Eye (tissue), 1 donor: ENCODE results near the gene PPFIA1.
"Not testable (repeated sequence)": the region's sequence is repeated elsewhere in the genome, so short reads cannot be mapped to it uniquely, and the experiment has no call there.

Experiments used
- DNase-seq: peaks from one replicate; pipeline ENCODE4 v3.0.0-alpha.2; 2015

The PPFIA1 gene

GRCh38 chr11:70252844-70253243 is 17.6 kb upstream of the PPFIA1 start:
- DNase-seq = no peak

GRCh38 chr11:70255477-70256116 is 14.9 kb upstream of the PPFIA1 start:
- DNase-seq = no peak

DNA sequence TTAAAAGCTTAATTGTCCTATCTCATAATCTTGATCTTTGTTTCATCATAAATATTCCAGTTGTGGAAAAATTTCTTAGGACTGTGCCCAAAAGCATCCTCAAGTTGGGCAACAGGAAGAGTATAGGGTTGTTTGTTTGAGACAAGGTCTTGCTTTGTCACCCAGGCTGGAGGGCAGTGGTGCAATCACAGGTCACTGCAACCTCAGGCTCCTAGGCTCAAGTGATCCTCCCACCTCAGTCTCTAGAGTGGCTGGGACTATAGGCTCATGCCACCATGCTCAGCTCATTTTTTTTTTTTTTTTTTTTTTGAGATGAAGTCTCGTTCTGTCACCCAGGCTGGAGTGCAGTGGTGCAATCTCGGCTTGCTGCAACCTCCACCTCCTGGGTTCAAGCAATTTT is 11.4 kb upstream of the PPFIA1 start:
- not testable (repeated sequence) for DNase-seq

DNA sequence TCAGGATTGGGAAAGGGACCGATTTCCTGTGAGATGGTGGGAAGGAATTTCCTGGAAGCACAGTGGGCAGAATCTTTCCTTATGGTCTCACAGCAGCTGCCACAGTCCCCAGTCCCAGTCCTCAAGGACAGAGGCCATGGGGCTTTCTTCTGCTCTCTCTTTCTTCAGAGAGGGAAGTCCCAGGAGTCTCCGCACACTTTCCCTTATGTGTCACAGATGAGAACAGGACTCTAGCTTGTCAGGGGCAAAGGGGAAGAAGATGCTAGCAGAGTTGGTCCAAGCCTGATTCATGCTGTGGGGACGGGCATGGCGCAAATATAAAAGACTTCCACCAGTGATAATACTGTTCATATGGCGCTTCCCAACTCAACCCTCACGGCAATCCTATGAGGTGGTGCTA is 7.5 kb upstream of the PPFIA1 start:
- no peak for DNase-seq

DNA sequence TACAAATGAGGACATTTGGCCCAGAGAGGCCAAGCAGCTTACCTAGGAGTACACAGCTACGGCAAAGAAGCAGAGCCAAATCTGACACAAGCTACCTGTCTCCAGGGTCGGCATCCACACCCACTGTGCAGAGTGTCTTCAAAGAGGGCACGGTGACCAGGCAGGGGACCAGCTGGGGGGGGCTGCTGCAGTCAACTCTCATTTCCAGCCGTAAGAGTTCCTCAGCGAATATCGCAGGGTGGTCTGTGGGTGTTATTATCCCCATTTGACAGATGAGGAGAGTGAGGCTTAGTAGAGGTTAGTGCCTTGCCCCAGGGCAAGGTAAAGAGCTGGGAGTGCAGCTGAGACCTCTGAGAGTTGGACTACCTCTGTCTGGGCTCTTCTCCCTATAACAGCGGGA is 7.1 kb upstream of the PPFIA1 start:
- no peak for DNase-seq

DNA sequence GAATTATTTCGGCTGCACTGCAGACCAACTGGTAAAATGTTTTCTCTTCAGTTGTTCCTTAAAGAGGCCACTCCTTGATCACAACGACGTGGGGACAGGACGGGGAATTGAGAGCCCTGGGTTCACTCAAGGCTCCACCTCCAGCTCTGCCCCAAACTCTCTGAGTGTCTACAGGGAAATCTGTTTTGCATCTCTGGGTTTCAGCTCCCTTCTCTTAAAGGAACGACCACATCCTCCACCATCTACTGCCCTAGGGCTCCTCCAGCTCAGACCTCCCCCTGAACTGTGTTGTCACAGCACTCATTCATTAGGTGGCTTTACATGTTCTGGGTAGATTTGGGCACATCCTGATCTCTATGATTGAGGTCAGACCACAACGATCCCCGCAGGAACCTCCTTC is 5.1 kb upstream of the PPFIA1 start:
- DNase-seq = no peak

DNA sequence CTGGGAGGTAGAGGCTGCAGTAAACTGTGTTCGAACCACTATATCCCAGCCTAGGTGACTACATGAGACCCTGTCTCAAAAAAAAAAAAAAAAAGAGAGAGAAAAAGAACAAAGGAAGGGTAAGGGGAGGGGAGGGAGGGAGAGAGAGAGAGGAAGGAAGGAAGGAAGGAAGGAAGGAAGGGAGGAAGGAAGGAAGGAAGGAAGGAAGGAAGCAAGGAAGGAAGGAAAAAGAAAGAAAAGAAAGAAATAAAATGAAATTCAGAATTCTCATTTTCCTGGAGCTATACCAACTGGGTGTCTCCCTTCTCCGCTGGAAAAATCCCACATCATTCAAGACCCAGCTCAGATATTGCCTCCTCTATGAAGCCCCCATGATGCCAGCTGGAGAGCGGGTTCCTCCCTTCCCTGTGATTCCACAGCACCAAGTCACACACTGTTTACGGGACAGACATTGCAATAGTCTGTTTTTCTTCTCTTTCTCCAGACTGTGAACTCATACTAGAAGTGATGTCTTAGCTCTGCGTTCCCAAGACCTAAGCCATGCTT is 3.0 kb upstream of the PPFIA1 start:
- DNase-seq = no peak

DNA sequence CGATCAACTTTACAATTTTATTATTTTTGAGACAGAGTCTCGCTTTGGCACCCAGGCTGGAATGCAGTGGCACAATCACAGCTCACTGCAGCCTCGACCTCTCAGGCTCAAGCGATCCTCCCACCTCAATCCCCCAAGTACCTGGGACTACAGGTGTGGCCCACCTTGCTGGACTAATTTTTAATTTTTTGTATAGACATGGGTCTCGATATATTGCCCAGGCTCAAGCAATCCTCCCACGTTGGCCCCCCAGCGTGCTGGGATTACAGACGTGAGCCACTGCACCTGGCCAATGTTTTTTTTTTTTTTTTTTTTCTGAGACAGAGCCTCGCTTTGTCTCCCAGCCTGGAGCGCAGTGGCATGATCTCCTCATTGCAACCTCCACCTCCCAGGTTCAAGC is 2.0 kb upstream of the PPFIA1 start:
- no peak for DNase-seq

DNA sequence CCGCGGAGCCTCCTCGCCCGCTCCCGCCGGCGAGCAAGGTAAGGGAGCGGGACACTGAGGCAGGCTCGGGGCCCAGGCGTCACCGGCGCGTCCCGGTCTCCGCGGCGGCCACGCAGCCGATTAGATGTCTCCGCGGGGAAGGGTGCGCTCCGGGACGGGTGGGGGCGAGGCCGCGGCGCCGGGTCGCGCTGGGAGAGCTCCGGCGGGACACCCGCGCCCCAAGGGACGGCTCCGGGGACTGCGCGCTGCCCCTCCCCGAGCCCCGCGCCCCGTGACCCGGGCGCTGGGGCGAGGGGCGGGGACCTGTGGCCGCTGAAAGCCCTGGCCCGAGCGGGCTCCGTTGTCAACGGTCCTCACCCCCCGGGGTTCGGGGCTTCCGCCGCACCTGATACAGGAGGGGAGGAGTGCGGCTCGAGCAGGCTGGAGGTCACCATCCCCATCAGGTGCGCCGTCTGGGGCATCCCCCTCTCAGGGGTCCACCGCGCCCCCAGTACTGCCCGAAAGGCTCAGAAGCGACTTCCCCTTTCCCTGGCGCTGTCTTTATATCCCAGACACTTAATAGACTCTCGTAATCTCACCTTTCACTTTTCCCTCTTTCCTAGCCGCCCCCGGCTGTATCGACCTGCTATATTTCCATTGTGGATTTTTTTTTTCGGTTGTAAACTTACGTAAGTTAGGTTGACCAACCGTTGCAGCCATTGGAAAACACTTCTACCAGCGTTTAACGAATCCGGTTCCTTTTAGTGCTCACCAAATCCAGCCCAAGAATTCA is 573 bp downstream of the PPFIA1 start:
- DNase-seq = peak; percentile 60

DNA sequence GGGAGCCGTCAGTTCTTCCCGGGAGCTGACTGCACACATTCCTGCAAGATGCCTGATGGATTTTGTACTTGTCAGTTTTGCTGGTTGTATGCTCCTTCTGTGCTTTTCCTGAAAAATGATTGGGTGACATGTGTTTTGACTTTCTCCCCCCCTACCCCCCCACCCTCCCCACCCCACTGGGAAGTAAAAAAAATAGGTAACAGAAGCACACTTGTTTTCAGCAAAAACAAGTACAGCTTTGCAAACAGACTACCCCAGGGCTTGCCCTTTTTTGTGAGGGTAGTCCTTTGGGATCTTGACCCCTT is 1.1 kb downstream of the PPFIA1 start:
- no peak for DNase-seq

- DNase-seq = no peak
Observed at GRCh38 chr11:70272009-70272408, 1.5 kb downstream of the PPFIA1 start.

GRCh38 chr11:70278994-70279393 is 8.5 kb downstream of the PPFIA1 start:
- no peak for DNase-seq

GRCh38 chr11:70281156-70281609 is 10.7 kb downstream of the PPFIA1 start:
- no peak for DNase-seq

DNA sequence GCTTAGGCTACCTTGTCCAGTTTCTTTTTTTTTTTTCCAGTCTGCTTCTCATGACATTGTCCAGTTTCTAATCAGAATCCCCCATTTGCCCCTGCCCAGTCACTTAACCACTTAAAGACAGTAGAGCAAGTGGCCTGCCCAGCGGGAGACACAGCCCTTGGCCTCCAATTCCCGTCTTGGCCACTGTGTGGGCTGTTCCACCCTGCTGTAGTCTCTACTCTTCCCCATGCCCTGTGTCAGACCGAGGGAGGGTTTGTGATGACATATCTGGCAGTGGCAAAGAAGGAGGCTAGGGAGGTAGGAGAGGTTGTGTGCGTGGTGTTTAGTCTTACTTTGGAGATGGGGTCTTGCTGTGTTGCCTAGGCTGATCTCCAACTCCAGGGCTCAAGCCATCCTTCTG is 11.5 kb downstream of the PPFIA1 start:
- no peak for DNase-seq

- no peak for DNase-seq
Observed at GRCh38 chr11:70288721-70289120, 18.2 kb downstream of the PPFIA1 start.

- DNase-seq = no peak
Observed at GRCh38 chr11:70289582-70289981, 19.1 kb downstream of the PPFIA1 start.

DNA sequence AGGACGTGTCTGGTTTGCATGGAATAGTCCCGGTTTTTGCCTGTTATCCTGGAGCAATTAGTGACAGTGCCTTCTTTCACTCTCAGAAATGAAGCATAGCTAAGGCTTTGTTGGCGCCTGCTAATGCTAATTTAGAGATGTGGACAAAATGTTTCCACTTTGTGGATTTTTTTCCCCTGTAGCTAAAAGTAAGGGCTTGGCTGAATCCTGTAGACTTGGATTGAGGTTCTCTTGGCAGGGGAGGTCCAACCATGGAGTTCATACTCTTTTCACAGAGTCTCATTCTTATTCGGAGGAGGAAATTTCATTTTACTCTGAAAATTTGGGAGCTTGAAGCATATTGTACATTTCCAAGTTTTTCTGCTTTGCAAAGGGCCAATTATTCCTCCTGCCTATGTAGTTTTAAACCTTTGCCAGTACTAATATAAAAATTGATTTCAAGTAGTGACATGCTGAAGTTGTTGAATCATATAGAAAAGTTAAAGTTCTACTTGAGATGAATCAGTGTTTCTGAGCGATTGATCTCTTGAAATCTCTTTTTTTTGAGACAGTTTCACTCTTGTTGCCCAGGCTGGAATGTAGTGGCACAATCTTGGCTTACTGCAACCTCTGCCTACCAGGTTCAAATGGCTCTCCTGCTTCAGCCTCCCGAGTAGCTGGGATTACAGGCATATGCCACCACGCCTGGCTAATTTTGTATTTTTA is 20.0 kb downstream of the PPFIA1 start:
- DNase-seq = no peak

GRCh38 chr11:70292166-70292565 is 21.7 kb downstream of the PPFIA1 start:
- DNase-seq = no peak

DNA sequence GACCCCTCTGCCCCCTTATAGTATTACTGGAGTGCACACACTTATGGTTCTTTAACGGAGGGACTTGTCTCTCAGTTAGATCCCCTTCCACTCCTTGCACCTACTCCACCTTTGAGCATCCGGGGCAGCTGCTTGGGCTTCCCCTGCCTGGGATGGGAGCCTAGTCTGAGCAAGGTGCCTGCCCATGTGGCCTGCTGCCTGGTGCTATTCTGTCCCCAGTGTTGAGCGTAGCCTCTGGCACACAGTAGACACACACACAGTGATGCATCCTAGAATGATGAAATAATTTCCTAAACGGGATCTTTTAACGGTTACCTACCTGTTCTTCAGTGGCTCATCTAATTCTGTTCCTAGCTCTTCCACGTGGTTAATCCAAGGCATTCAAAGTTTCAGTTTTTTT is 22.4 kb downstream of the PPFIA1 start:
- DNase-seq = no peak

GRCh38 chr11:70295166-70295565 is 24.7 kb downstream of the PPFIA1 start:
- DNase-seq = not testable (repeated sequence)

DNA sequence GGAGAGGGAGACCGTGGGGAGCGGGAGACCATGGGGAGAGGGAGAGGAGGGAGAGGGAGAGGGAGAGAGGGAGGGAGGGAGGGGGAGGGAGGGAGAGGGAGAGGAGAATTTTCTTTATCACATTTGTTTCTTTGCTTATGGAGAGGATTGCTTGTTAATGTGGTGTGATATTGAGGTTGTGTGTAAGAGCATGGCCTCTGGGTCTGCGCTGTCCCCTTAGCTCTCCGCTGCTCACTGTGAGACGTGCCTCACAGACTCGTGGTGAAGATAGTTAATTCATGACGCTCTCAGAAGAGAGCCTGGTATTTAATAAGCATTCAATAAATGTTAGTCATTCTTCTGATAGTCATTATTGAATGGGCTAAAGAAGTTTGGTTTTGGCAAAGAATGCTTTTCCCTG is 26.2 kb downstream of the PPFIA1 start:
- DNase-seq = no peak

- no peak for DNase-seq
Observed at GRCh38 chr11:70297341-70297740, 26.9 kb downstream of the PPFIA1 start.

GRCh38 chr11:70298243-70298915 is 27.9 kb downstream of the PPFIA1 start:
- no peak for DNase-seq
